GM19193 (cell line): ENCODE measurements around the gene BTNL3.

Experiments
- POLR2A ChIP-seq: IDR thresholded peaks from 4 replicates; pipeline ENCODE4 v1.6.1; 2011; ENCODE audit not compliant: insufficient read depth, insufficient read length; ENCODE audit errors: extremely low read depth

Gene BTNL3

DNA sequence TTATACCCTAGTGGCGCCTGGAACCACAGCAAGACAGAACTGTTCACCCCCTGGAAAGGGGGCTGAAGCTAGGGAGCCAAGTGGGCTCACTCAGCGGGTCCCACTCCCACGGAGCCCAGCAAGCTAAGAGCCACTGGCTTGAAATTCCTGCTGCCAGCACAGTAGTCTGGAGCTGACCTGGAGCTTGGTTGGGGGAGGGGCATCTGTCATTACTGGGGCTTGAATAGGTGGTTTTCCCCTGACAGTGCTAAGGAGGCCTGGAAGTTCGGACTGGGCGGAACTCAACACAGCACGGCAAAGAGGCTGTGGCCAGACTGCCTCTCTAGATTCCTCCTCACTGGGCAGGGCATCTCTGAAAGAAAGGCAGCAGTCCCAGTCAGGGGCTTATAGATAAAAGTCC lies 19.5 kb downstream of the BTNL3 start:
- TF ChIP-seq POLR2A, result no peak

DNA sequence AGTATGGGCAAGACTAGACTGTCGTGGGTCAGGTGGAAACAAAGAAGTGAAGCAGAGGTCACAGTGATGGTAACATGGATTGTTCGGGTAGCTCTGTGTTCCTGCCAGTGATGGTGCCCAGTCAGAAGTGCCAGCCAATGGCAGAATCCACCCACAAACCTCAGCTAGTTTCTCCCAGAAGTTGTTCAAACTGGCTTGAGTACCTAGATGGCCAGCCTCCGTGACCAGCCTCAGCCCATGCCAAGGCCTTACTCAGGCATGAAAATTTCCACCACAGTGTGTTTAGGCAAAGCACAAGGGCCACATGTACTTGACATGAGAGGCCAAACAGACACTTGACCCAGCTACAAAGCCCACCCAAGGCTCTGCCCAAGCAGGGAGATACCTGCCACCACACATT lies 32.0 kb downstream of the BTNL3 start:
- no peak for TF ChIP-seq POLR2A

DNA sequence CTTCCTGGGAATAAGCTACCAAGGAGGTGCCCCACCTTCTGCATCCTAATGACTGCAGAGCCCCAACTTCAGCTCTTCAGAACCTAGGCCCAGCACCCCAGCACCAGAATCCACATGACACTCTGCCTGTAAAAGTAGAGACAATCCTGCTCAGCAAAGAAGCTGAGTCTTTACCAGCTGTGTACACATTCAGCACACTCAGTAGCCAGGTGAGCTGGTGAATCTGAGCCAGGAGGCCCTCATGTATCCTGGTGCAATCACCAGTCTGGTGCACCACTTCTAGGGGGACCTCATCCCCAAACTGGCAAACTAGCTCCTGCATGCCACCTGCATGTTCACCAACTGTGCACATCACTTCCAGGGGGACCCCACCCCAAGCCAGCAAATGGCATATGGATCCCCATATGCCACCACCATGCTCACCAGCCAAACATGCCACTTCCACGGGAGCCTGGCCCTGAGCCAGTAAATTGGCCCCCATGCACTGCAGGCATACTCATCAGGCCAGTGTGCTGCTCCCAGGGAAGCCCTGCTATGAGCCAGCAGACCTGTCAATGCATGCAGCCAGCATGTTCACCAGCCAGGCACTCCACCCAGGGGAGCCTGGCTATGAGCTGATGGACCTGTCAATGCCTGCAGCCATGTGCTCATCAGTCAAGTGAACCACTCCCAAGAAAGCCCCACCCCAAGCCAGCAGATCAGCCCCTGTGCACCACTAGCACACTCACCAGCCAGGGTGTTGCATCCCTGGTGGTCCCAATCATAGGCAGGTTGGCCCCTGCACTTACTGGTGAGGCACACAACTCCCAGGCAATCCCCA lies 35.8 kb downstream of the BTNL3 start:
- no peak for TF ChIP-seq POLR2A

GRCh38 chr5:181027452-181028031 lies 38.9 kb downstream of the BTNL3 start:
- TF ChIP-seq POLR2A, result no peak

DNA sequence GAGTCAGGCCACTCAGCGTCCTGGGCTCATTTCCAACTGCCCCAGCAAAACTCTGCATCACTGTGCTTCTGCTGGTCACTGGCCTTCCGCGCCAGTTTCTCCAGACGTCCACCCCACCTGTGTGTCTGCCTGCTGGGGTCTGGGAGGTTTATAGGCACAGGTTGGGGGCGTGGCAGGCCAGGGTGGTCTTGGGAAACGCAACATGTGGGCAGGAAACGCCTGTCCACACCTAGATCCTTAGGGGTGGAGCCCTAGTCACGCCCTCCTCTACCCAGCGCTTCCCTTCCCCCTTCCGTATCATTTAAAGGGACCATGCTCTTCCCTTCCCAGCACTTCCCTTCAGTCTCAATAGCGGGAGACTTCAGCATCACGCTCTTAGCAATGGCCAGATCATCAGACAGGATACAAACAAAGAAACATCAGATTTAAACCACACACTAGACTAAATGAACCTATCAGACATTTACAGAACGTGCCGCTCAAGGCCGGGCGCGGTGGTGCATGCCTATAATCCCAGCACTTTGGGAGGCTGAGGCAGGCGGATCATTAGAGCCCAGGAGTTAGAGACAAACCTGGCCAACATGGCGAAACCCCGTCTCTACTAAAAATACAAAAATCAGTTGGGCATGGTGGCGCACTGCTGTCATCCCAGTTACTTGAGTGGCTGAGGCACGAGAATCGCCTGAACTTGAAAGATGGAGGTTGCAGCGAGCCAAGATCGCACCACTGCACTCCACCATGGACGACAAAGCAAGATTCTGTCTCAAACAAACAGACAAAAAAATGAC lies 39.6 kb downstream of the BTNL3 start:
- TF ChIP-seq POLR2A, result no peak

GRCh38 chr5:181031716-181032115 lies 43.1 kb downstream of the BTNL3 start:
- no peak for TF ChIP-seq POLR2A

DNA sequence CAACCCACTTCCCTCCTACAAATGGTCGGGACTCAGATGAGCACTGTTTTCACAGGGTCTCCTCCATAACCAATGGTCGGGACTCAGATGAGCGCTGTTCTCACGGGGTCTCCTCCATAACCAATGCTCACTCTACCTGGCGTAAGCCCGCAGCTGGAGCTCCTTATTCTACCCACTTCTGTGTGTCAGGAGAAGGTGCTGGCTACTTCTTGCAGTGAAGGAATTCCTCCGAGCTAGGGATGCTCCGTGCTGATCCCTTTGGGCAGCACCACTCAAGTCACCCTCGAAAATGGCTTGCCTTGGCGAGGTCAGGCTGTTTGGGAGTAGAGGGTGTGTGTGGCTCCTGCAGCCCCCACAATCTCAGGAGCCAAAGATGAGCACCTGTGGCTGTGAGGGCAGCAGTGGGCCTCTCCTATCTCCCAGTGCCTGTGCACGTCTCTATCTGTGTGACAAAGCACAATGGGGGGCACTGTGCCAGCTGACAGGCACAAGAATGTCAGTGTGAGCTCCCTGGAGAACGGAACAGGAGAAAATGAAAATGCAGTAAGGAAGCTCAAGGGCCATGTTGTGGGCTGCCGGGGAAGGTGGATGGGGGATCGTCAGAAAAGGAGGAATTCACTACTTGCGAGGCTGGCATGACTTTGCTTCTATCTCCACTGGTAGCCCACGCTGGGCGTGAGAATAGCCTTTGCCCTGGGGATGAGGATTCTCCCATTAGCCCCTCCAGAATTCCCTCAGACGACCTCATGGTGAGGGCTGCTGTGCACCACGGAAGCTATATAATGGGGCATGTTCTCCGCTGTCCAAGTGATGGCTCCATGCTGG lies 47.6 kb downstream of the BTNL3 start:
- no peak for TF ChIP-seq POLR2A

GRCh38 chr5:181036816-181037364 lies 48.2 kb downstream of the BTNL3 start:
- TF ChIP-seq POLR2A, result no peak

- TF ChIP-seq POLR2A, result no peak
Observed at GRCh38 chr5:181037365-181037861, 48.8 kb downstream of the BTNL3 start.

GRCh38 chr5:181039471-181039870 lies 50.8 kb downstream of the BTNL3 start:
- no peak for TF ChIP-seq POLR2A

- no peak for TF ChIP-seq POLR2A
Observed at GRCh38 chr5:181039931-181040630, 51.4 kb downstream of the BTNL3 start, which contains the start of gene BTNL9. BTNL9 (plus strand) TSS chr5:181040266; CDS start chr5:181045490, 5,224 bp downstream.

- TF ChIP-seq POLR2A, result no peak
Observed at GRCh38 chr5:181040631-181040945, 51.9 kb downstream of the BTNL3 start.

GRCh38 chr5:181041043-181041442 lies 52.4 kb downstream of the BTNL3 start:
- no peak for TF ChIP-seq POLR2A
